ENCODE measurements around the gene TMEM185A.
"Not testable (repeated sequence)": the region's sequence is repeated elsewhere in the genome, so short reads cannot be mapped to it uniquely, and the experiment has no call there.

- TF ChIP-seq POLR2AphosphoS5 (IDR thresholded peaks at IDR 0.05; ENCODE audit: low read depth, low read length); POLR2A (IDR thresholded peaks at IDR 0.05; ENCODE audit: low read depth, low read length); TAF1 (IDR thresholded peaks at IDR 0.05; ENCODE audit: borderline replicate concordance, low read depth, low read length): not testable (repeated sequence)
These were observed 84.6 kb downstream of the TMEM185A start for GRCh38 chrX:149546962-149547361.

Data from GM12892 (cell line).